Measurements from ENCODE around the gene RERE.

DNA sequence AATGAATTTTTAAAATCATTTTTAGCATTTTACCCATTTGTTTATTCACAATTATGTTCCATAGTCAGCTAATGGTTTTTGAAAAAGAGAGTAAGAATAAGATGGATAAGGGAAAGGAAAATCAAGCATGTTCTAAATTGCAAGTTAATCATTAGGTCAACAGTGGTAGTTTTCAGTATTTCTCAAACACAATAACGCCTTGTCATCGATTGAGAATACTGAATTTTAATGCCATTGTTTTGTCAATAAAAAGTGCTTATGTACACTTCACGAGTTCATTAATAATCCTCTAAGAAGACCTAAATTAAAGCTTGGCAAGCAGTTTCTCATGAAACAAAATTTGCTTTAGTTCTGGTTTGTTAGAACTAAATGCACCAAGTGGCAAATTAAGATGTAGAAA lies 100.3 kb downstream of the RERE start:
- TF ChIP-seq, protein P1, sequence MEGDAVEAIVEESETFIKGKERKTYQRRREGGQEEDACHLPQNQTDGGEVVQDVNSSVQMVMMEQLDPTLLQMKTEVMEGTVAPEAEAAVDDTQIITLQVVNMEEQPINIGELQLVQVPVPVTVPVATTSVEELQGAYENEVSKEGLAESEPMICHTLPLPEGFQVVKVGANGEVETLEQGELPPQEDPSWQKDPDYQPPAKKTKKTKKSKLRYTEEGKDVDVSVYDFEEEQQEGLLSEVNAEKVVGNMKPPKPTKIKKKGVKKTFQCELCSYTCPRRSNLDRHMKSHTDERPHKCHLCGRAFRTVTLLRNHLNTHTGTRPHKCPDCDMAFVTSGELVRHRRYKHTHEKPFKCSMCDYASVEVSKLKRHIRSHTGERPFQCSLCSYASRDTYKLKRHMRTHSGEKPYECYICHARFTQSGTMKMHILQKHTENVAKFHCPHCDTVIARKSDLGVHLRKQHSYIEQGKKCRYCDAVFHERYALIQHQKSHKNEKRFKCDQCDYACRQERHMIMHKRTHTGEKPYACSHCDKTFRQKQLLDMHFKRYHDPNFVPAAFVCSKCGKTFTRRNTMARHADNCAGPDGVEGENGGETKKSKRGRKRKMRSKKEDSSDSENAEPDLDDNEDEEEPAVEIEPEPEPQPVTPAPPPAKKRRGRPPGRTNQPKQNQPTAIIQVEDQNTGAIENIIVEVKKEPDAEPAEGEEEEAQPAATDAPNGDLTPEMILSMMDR (IDR thresholded peaks at IDR 0.05; ENCODE audit: insufficient read depth, low read depth, low read length) = no peak
- no peak for TF ChIP-seq EZH2 (IDR thresholded peaks at IDR 0.05; ENCODE audit: insufficient read depth, low read length)
